Measurements from ENCODE around the gene TXNL1. TPM values are rescaled to one million over a fixed set of nuclear protein-coding genes. Genes with fewer than 3 reads are reported as not detected.

The TXNL1 gene
- total and polyA plus RNA-seq, 2 of the 13 experiments (the other 11 are each of a cell fraction or from before 2014, with no cell fraction given) = 41.9 to 73.1 TPM

- TF ChIP-seq ZNF839 (CRISPR knock-in tag; IDR thresholded peaks at IDR 0.05; ENCODE audit: borderline replicate concordance) (peak; percentile 89; the same call in 1 of the 2 replicates), HBP1 (CRISPR knock-in tag; IDR thresholded peaks at IDR 0.05; ENCODE audit: low read depth) (no peak), ZFAT (CRISPR knock-in tag; conservative IDR thresholded peaks at IDR 0.05) (no peak), SP2 (CRISPR knock-in tag; IDR thresholded peaks at IDR 0.05) (no peak; the same call in 1 of the 2 replicates), ZNF652 (CRISPR knock-in tag; IDR thresholded peaks at IDR 0.05; ENCODE audit: borderline replicate concordance, low read depth) (no peak), ZNF747 (CRISPR knock-in tag; IDR thresholded peaks at IDR 0.05; ENCODE audit: borderline replicate concordance) (no peak), TCF7L2 (IDR thresholded peaks at IDR 0.05; ENCODE audit: low read depth, low read length) (no peak), SALL2 (CRISPR knock-in tag; IDR thresholded peaks at IDR 0.05) (0 out of 2 replicates have a peak, but pooled peaks have one; percentile 51), ZNF616 (CRISPR knock-in tag; IDR thresholded peaks at IDR 0.05; ENCODE audit: low read depth) (0 out of 2 replicates have a peak, but pooled peaks have one; percentile 8), SNAI1 (CRISPR knock-in tag; IDR thresholded peaks at IDR 0.05; ENCODE audit: borderline replicate concordance) (no peak), ZNF790 (CRISPR knock-in tag; IDR thresholded peaks at IDR 0.05; ENCODE audit: borderline replicate concordance) (no peak), MYC (CRISPR knock-in tag; IDR thresholded peaks at IDR 0.05; ENCODE audit: borderline replicate concordance) (no peak; the same call in 1 of the 2 replicates), ZFP91 (CRISPR knock-in tag; IDR thresholded peaks at IDR 0.05; ENCODE audit: borderline replicate concordance) (peak; percentile 90; the same call in 1 of the 2 replicates), ZNF431 (CRISPR knock-in tag; IDR thresholded peaks at IDR 0.05; ENCODE audit: borderline replicate concordance, low read depth) (no peak), ZNF460 (CRISPR knock-in tag; IDR thresholded peaks at IDR 0.05; ENCODE audit: borderline replicate concordance) (peak; percentile 23; the same call in 1 of the 2 replicates), POLR2A (IDR thresholded peaks at IDR 0.05; ENCODE audit: insufficient read depth in 1 of 2, low read depth in 2 of 2, low read length in 2 of 2) (peak in 1 of 2 experiments; percentile 53), POLR2AphosphoS2 (IDR thresholded peaks at IDR 0.05; ENCODE audit: low read depth, low read length) (no peak)
- TF ChIP-seq, protein P1, sequence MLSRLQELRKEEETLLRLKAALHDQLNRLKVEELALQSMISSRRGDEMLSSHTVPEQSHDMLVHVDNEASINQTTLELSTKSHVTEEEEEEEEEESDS (CRISPR knock-in tag; IDR thresholded peaks at IDR 0.05; ENCODE audit: borderline replicate concordance) = no peak
- TF ChIP-seq, protein P2, sequence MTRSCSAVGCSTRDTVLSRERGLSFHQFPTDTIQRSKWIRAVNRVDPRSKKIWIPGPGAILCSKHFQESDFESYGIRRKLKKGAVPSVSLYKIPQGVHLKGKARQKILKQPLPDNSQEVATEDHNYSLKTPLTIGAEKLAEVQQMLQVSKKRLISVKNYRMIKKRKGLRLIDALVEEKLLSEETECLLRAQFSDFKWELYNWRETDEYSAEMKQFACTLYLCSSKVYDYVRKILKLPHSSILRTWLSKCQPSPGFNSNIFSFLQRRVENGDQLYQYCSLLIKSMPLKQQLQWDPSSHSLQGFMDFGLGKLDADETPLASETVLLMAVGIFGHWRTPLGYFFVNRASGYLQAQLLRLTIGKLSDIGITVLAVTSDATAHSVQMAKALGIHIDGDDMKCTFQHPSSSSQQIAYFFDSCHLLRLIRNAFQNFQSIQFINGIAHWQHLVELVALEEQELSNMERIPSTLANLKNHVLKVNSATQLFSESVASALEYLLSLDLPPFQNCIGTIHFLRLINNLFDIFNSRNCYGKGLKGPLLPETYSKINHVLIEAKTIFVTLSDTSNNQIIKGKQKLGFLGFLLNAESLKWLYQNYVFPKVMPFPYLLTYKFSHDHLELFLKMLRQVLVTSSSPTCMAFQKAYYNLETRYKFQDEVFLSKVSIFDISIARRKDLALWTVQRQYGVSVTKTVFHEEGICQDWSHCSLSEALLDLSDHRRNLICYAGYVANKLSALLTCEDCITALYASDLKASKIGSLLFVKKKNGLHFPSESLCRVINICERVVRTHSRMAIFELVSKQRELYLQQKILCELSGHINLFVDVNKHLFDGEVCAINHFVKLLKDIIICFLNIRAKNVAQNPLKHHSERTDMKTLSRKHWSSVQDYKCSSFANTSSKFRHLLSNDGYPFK (CRISPR knock-in tag; IDR thresholded peaks at IDR 0.05; ENCODE audit: borderline replicate concordance) = peak; percentile 81; the same call in 1 of the 2 replicates
Observed at GRCh38 chr18:56650944-56651770, 12.8 kb upstream of the TXNL1 start, which contains the start of gene WDR7 (continued).

All from HepG2 (cell line).